ENCODE results near the gene LTBP2.

Gene LTBP2

DNA sequence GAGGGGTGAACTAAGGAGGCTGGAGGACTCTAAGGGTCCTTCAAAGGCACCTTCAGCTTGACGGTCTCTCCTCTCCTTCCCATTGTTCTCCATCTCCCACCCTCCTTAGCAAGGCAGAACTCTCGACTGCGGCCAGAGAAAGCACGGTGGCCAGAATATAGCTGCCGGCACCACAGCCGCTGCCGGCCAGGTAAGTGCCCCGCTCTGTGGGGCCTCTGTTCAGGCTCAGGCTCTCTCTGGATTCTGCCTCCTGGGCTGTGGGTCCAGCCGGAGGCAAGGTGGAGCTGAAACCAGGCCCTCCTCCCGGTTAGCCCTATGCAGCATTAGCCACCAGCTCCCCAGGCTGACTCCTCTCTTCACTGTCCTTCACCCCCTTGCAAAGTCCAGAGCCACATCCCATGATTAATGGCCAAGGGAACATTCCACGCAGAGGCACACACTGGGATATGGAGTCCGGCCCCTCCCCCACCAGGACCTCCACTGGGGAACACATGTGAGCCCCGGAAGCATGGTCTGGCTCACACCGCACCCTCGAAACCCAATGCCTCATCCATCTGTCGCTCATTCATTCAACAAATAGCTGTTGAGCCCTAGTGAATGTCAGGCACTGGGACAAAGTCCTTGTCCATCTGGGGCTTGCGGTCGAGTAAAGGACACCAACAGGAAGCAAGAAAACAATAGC, 25.2 kb downstream of the LTBP2 start:
- DNase-seq: no peak

DNA sequence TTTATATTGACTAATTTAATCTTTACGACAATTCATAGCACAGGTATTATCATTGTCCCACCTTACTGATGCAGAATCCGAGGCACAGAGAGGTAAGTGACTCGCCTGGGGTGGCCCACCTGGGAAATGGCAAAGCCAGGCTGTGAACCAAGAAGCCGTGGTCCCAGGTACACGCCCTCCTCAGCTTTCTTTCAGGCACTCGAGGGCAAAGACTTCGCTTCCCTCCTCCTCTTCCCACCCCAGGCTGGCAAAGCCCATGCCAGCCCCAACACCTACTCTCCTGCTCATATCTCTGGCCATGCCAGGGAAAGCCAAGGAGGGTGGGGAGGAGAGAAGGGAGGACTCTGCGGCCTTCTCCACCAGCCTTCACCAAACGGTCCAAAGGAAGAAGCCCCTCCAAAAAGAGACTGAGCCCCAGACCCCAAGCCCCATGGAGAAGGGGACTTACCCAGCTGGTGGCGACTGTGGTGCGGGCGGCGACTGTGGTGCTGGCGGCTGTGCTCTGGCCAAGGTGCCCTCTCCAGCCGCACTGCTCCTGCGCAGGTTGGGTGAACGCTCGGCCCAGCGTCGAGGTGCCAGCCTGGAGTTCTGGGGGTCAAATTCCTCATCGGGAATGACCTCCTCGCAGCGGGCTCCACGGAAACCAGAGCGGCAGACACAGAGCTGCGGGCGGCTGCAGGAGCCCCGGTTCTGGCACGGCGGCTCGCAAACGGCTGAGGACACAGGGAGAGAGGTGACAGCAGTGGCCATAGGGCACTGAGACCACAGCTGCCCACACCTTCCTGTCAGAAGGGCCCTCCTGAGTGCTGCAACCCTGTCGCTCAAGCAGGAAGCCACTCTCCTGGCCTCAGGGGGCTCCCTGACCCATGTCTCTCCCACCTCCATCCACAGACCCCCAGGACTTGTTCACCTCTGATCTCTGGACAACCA, 26.4 kb downstream of the LTBP2 start:
- no peak for DNase-seq

DNA sequence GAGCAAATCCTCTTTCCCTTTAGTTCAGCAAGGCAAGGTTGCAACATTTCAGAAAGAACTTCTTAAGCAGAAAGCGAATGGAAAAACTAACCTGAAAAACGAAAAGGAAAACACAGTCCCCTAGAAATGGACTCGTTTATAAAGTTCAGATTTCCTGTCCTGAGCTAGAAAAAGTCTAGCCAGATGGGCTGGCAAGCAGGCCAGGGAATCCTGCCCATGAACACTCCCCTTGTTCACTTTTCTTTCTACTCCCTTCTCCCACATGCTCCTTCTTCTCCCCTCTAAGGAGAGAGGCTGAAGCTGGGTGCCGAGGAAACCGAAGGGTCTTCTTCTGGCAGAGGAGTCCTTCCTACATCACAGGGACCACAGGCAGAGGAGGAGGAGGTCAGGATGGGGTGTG, 27.1 kb downstream of the LTBP2 start:
- DNase-seq: no peak

DNA sequence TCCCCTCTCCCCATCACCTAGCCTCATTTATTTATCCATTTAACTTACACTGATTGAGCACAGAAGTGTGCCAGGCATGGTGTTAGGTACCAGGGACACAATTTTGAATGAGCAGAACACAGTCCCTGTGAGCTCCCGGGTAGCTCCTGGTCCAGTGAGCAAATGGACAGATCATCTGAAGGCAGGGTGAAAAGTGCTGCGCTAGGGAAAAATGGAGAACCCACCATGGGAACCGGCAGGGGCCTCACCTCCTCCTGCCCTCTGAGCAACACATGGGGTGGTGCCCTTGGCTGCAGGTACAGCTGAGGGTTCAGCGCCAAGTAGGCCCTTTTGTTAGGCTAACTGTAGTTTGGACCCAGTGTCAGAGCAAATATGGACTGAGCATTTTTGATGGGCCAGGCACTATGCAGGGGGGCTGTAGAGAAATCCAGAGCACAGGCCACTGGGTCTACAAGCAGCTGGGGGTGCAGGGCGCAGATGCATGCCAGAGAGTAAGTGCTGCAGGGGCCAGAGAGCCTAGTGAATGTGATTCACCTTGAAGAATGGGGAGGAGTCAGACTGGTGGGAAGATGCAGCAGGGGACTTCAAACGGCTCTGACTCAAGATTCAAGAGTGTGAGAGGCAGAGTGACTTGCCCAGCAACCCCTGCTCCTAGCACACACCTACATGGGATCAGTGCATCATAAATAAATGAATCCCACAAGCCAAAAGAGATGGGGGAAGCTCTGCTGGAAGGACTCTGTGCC, 28.2 kb downstream of the LTBP2 start:
- DNase-seq: no peak

DNA sequence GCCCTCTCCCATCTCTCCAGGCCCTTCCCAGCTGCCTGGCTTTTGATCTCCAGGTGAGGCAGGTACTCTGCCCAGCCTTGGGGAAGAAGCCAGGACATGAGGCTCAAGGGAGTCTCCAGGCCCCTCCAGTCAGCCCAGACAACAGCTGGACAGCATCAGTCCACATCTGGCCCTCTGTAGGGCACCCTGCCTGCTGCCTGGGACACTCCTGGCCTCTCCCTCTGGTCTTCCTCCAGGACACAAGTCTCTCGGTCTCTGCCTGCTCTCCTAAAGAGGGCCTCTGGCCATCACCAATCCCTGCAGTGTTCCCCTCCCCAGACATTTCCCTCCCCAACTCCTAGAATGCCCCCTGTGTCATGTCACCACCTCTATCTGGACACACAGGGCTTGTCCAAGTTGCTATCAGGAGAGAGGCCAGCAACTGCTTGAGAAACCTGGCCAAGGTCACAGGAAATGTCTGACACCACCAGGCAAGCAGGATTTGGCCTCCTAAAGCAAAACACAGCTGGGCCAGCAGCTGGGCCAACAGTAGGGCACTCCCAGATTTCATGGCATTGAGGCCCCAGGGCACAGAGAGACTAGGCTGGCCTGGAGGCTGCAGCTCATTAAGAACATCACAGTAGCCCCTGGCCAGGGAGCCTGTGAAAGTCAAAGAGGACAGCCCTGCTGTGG, 29.0 kb downstream of the LTBP2 start:
- DNase-seq: no peak

DNA sequence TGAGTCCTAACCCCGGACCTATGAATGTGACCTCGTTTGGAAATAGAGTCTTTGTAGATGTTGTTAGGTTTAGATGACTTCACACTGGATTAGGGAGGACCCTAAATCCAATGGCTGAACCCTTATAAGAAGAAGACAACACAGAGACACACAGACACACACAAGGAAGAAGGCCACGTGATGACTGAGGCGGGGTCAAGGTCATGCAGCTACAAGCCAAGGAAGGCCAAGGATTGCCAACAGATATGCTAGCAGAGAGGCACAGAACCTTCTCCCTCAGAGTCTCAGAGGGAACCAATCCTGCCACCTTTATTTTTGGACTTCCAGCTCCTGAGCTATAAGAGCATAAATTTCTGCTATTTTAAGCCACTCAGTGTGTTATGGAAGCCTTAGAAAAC, 31.8 kb downstream of the LTBP2 start:
- DNase-seq: no peak

DNA sequence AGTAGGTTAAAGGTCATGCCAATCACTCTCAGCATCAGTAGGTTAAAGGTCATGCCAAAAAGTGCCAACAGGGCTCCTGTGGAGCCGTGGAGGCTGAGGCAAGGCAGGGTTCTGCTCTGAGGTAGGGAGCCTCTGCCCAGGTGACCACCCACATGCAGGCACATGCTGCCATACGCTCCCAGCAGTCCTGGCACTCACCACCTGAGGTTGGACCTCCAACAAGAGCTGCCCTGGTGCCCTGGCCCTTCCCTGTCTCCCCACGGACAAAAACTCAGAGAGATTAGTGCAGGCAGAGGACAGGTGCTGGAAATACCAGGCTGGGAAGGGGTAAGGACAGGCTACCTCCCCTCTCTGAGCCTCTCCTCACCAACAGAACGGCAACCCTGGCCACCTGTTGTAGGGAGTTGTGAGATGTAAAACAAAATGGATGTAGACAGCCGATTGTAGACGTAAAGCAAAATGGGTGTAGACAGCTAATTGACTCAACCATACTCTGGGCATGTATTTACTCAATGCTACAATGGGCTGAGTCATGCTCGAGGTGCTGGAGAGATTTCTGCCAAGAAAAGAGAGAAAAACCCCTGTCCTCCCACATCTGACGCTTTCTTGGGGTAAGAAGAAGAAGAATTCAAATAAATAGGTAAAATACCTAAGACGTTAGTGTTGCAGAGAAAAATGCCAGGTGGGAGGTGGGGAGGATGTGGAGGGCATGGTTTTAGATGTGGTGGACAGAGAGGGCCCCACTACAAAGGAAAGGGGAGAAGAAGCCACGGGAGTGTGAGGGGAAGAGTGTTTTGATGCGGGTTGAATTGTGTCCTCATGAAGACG, 32.4 kb downstream of the LTBP2 start:
- DNase-seq: no peak

DNA sequence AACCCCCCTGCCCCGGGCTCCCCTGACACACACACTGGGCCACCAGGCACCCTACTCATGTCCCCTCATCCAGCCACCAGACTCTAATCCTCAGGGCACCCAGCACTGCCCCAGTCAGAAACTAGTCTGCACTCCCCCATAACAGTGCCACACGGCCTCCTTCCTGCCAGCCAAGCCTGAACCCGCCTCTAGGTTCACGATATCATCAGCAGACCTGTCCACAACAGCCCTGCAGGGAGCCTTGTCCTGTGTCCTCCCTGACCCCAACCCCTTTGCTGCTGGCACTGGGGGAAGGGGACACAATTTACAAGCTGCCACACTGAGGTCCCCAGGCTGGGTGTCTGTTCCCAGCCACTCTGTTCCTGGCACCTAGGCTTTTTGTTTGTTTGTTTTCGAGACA, 33.6 kb downstream of the LTBP2 start:
- no peak for DNase-seq

DNA sequence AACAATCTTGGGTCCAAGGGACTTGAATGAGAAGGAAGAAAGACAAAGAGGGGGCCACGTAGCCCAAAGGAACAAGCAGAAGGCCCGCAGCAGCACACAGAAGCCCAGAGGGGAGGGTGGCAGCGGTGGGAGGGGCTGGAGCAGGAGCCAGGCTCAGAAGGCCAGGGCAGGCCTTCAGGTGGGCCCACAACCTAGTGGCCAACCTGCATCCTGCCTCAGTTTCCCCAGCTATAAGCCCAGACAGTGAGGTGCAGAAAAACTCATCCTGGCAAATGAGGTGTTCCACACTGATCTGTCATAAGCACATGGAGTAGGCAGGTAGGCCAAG, 34.1 kb downstream of the LTBP2 start:
- no peak for DNase-seq

DNA sequence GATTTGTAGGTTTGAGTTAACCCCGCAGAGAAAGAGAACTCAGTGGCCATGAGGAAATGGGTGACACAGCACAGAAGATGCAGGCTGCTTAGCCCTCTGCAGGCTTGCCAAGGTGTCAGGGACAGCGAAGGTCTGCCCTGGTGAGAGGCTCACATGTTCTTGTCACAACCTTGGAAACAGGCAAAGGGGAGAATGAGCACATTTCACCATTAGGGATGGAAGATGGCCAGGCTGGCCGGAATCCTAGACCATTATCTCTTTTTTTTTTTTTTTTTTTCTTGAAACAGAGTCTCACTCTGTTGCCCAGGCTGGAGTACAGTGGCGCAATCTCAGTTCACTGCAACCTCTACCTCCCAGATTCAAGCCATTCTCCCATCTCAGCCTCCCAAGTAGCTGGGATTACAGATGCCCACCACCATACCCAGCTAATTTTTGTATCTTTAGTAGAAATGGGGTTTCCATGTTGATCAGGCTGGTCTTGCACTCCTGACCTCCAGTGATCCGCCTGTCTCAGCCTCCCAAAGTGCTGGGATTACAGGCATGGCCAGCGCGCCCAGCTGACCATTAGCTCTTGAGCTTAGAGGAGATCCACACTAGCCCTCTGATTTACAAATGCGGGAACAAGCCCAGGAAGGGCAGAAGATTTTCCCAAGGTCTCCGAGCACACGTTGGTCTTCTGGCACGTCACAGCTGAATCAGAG, 34.6 kb downstream of the LTBP2 start:
- no peak for DNase-seq

DNA sequence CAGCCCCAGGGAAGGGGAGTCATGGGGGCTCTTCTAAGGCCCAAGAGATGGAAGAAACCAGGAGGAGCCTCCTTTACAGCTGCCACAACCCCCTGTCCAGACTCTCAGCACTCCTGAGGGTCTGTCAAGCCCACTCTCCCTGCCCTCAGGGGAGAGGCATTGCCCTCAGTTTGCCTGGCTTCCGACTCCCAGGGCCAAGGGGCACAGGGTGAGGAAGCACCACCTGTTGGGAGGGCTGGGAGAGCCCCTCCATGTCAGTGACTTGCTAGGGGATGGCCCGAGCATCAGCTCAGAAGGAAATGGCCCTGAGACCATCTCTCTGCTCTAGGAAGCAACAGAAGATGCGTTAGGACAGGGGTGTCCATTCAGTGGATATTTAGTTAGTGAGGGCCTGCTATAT, 36.1 kb downstream of the LTBP2 start:
- DNase-seq: no peak

DNA sequence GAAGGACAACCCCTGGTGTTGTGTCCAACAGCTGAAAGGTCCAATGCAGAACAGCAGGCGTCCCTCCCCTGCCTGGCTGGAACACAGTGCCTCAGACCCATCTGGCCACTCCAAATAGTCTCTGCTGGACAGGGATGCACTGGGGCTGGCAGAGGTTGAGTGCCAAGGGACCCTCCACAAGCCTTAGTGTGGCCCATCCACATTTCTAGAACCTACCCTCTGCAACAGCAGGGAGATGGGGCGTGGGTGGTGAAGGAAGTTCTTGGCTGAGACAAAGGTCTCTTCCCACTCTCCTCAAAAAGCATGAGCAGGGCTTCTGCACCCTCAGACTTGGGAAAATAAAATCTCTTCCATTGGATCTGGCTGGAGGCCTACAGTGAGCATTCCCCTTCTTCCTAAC, 36.5 kb downstream of the LTBP2 start:
- no peak for DNase-seq

DNA sequence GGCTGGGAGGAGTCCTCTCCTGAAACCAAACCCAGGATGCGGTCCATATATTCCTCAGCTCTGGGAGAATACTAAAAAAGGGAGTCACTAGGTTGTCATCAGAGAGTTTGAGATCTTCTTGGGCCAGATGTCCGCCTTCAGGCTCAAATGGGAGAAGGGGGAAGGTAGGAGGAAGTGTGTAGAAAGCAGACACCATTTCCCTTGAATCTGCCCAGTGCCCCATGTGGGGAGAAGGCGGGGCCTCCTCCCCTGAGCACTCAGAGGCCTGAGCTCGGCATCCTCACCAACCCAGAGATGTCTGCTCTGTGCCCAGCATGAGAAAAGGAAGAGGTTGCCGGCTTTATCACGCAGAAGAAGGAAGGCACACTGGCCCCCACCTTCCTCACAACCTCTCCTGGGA, 37.3 kb downstream of the LTBP2 start:
- no peak for DNase-seq

DNA sequence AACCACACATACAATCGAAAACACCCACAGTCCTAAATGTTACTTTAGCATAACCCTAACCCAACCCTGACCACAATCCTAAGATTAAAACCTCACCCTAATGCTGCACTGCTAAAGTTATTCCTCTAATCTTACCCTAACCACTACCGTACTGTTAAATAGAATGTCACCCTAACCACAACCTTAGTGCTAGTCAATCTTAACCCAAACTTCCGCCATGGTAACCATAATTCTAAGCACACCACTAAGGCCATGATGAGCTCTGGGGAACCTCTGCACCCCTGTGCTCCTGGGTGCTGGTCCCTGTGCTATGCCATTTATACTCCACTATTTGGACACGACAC, 38.0 kb downstream of the LTBP2 start:
- no peak for DNase-seq

DNA sequence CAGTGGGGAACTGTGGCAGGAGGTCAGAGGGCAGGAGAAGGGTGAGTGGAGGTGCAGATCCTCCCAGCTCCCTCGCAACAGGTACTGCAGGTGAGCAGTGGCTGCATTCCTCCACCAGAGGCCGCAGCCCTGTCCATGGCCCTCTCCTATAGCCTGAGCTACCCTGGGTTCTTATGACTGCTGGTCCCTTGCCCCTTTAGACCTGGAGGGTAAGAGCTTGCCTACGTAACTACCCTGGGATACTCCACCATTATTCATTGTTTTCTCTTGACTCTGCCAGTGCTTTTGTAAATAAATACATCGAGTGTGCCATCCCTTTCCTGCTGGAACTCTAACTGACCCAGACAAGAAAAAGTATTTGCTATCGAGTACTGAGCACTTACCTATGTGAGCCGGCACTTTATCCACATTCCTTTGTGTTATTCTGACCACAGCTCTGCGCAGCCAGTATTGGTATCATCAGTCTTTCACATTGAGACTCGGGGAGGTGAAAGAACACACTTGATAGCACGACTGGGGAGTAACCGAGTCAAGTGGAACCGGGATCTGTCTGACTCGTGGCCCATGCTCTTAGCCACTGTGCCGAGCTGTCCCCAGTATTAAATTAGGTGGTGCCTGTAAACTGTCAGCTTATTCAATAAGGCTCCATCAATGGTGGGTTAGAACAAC, 38.5 kb downstream of the LTBP2 start:
- DNase-seq: no peak

DNA sequence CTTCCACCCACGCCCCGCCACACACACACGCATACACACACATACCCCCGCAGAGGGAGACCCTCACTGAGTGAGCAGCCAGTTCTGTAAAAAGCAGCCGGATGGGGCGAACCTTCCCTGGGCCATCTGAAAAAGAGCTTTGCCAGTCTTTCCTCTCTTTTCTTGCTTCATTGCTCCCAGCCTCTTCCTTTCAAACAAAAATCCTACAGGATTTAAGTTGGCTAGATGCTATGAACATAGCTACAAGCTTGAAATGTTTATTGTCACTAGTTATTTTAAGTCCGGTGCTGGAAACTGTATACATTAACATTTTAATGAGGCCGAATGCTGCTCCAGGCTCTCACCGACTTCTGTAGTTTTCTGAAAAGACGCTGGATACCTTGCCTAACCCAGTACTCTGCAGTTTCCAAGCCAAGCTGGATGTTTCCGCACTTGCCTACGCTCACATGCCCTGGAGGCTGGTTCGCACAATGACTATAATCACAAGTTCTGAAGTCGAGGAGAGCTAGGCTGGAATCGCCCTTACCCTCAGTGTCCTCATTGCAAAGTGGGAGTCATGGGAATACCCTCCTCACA, 39.2 kb downstream of the LTBP2 start:
- no peak for DNase-seq

DNA sequence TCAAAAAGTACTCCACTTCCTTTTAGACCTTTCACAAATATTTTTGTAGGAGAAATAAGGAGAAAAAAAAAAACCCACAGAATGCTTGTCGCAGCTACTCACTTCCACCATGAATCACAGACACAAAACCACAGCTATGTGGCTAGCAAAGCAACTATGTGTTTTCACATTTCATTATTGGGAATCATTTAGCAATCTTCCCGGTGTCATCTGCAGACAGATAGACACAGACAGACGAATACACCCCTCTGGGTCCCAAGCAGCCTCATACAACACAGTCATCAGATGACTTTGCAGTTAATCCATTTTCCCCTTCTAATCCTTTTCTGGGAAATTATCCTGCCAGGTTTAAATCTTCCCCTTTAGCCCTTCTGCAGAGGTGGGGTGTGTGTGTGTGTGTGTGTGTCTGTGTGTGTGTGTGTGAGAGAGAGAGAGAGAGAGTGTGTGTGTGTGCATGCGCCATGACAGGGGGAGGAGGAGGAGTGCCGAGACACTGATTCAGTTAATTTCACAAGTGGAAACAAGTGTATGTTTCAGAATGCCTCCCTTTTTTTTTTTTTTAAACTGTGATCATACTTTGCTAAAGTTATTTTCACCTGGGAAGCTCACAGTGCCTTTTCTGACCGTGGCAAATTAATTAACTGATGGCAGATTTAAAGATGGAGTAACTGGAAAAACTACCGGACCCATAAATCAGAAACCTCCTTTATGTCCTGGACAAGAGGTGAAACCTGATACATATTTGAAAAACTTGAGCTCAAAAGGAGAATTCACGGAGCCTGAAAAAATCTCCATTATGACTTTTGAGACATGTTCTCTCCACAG, 39.9 kb downstream of the LTBP2 start:
- peak; percentile 35 for DNase-seq

DNA sequence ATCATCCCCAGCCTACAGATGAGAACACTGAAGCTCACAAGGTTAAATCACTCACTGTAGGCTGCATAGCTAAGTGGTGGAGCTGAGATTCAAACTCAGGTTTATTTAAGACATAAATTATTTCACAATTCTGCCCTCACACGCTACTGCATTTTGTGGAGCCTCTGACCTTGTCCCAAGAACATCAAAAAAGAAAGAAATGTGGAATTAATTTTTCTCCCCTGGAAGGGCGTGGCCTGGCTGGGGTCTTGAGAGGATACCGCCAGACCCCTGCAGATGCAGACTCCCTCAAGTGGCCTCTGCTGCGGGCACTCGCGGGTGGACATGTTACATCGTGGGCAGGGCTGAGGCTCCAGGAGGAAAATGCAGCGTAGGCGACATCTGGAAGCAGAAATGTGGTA, 40.6 kb downstream of the LTBP2 start:
- no peak for DNase-seq

DNA sequence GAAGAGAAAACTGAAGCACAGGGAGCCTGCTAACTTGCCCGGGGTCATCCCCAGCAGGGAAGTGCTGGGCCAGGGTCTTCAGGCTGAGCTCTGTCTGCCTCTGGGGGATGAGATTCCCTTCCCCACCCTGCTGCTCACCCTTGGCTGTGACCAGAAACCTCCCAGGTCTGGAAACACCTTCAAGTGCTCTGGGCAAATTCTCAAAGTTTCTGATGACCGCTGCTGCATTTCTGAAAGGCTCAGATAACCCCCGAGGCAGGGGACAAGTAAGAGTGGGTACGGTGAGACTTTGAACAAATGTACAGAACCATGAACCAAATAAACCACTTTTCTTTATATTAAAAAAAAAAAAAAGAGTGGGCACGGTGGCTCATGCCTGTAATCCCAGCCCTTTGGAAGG, 41.3 kb downstream of the LTBP2 start:
- no peak for DNase-seq
